GM06990 (cell line): ENCODE results near the gene CDK11B.

Source experiments
- DNase-seq: peaks from one replicate; pipeline ENCODE4 v3.0.0-alpha.2; 2011; ENCODE audit not compliant: insufficient read length; ENCODE audit errors: extremely low read depth
- H3K27me3 ChIP-seq: replicated peaks from 2 replicates; pipeline ENCODE4 v1.6.0; 2011; ENCODE audit warnings: low read length; ENCODE audit not compliant: control insufficient read depth, insufficient read depth
- H3K36me3 ChIP-seq: 2 replicates; pipeline ENCODE4 v1.5.1; 2011; ENCODE audit warnings: low read length; ENCODE audit not compliant: control insufficient read depth, insufficient read depth
- H3K4me3 ChIP-seq: replicated peaks from 2 replicates; pipeline ENCODE4 v1.5.1; 2011; ENCODE audit warnings: low read depth, mild to moderate bottlenecking, control low read depth, low read length
- TF ChIP-seq, protein P1 (sequence below): IDR thresholded peaks from 2 replicates; pipeline ENCODE4 v1.5.1; 2011; ENCODE audit warnings: low read length, control low read depth, mild to moderate bottlenecking, inconsistent platforms; ENCODE audit not compliant: insufficient read depth, poor library complexity, severe bottlenecking

Gene CDK11B

DNA sequence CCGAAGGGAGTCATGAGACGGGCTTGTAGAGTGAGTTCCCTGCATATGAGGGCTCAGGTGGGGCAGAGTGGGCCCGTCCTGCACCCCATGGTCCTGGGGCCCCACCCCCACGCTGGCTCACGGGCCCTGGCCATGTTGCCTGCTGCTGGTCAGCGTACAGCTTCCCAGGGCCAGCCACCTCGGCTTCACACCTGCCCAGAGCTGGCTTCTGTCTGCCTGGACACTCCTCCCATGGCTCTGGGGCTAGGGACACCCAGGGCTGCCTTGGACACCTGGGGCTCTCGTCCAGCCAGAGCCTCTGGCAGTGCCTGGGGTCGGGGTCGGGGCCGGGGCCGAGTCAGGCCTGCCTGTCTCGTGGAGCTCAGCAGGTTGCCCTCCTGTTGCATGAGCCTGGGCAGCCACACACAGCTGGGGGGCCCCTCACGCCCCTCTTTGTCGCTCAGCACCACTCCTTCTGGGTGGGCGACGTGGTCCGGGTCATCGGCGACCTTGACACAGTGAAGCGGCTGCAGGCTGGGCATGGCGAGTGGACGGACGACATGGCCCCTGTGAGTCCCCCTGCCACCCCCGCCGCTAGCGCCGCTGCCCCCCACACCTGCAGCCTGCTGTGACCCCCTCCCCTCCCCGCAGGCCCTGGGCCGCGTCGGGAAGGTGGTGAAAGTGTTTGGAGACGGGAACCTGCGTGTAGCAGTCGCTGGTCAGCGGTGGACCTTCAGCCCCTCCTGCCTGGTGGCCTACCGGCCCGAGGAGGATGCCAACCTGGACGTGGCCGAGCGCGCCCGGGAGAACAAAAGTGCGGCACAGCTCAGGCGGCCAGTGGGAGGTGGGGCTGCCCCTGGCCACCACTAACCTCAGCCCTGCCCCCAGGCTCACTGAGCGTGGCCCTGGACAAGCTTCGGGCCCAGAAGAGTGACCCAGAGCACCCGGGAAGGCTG lies 32.3 kb downstream of the CDK11B start:
- Histone ChIP-seq H3K4me3 (no peak overlapping the region), H3K36me3 (no peaks in the 10 kb centered on the region), H3K27me3 (no peaks in the 10 kb centered on the region)
- peak; percentile 11 for DNase-seq
- TF ChIP-seq, protein P1, sequence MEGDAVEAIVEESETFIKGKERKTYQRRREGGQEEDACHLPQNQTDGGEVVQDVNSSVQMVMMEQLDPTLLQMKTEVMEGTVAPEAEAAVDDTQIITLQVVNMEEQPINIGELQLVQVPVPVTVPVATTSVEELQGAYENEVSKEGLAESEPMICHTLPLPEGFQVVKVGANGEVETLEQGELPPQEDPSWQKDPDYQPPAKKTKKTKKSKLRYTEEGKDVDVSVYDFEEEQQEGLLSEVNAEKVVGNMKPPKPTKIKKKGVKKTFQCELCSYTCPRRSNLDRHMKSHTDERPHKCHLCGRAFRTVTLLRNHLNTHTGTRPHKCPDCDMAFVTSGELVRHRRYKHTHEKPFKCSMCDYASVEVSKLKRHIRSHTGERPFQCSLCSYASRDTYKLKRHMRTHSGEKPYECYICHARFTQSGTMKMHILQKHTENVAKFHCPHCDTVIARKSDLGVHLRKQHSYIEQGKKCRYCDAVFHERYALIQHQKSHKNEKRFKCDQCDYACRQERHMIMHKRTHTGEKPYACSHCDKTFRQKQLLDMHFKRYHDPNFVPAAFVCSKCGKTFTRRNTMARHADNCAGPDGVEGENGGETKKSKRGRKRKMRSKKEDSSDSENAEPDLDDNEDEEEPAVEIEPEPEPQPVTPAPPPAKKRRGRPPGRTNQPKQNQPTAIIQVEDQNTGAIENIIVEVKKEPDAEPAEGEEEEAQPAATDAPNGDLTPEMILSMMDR = no peak

DNA sequence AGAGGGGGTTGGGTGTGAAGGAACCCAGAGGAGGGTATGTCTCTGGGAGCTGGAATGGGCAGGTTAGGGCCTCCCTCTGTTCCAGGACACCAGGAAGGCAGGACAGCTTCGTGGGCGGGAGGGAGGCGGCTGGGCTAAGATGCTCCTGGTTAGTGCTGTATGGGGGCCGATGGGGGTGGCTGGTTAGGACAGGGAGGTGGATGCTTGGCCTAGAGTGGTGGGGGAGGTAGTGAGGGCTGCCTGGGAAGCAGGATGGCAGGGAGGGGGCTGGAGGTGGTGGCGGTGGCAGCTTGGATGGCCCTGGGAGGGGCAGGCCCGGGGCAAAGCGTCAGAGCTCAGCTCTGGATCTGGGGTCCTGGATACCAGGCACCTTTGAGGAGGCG lies 33.0 kb downstream of the CDK11B start:
- TF ChIP-seq, protein P1 = no peak
- no peak for DNase-seq
- no peaks in the 10 kb centered on the region for H3K27me3 ChIP-seq
- H3K4me3 ChIP-seq = no peak overlapping the region
- H3K36me3 ChIP-seq = no peaks in the 10 kb centered on the region; the same call in 1 of the 2 replicates

DNA sequence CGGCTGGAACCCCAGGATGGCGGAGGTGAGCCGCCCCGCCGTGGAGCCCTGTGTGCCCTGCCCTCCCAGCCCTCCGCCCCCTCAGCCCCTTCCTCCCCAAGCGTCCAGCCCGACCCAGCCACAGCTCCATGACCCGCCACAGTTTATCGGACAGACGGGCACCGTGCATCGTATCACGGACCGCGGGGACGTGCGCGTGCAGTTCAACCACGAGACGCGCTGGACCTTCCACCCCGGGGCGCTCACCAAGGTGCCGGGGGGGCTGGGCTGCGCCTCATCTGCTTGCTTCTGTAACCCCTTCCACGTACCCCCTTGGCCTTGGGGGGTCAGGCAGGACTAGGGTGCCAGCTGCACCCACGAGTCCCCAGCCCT lies 33.4 kb downstream of the CDK11B start:
- Histone ChIP-seq H3K36me3 (no peaks in the 10 kb centered on the region; the same call in 1 of the 2 replicates), H3K4me3 (no peak overlapping the region), H3K27me3 (no peaks in the 10 kb centered on the region)
- no peak for DNase-seq
- TF ChIP-seq, protein P1 = no peak

DNA sequence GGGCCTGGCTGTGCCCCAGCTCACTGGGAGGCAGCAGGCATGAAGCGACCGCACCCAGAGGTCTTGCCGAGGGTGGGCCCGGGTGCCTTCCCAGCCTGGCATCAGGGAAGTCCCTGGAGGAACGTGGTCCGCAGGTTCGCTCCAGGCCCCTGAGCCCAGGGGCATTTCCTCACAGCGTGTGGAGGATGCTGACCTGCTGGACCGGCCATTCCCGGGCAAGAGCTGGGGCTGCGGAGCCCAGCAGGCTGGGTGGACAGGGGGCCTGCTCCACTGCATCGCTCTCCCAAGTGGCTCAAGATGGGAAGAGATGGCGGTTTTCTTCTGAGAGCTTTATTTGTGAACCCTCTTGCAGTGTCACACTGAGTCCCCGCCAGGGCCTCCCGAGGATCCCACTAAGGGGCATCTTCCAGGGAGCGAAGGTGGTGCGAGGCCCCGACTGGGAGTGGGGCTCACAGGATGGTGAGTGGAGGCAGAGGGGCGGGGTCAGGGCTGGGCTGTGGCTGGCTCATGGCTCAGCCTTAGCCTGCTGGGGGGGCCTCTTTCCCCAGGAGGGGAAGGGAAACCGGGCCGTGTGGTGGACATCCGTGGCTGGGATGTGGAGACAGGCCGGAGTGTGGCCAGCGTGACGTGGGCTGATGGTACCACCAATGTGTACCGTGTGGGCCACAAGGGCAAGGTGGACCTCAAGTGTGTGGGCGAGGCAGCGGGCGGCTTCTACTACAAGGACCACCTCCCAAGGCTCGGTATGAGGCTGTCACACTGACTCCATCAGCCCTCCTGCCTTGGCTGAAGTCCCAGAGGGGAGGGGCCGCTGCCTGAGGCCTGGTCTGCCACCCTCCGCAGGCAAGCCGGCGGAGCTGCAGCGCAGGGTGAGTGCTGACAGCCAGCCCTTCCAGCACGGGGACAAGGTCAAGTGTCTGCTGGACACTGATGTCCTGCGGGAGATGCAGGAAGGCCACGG lies 34.1 kb downstream of the CDK11B start:
- TF ChIP-seq, protein P1 = no peak
- DNase-seq = peak; percentile 15
- H3K27me3 ChIP-seq = no peaks in the 10 kb centered on the region
- no peak overlapping the region for H3K4me3 ChIP-seq
- H3K36me3 ChIP-seq = no peaks in the 10 kb centered on the region; the same call in 1 of the 2 replicates

DNA sequence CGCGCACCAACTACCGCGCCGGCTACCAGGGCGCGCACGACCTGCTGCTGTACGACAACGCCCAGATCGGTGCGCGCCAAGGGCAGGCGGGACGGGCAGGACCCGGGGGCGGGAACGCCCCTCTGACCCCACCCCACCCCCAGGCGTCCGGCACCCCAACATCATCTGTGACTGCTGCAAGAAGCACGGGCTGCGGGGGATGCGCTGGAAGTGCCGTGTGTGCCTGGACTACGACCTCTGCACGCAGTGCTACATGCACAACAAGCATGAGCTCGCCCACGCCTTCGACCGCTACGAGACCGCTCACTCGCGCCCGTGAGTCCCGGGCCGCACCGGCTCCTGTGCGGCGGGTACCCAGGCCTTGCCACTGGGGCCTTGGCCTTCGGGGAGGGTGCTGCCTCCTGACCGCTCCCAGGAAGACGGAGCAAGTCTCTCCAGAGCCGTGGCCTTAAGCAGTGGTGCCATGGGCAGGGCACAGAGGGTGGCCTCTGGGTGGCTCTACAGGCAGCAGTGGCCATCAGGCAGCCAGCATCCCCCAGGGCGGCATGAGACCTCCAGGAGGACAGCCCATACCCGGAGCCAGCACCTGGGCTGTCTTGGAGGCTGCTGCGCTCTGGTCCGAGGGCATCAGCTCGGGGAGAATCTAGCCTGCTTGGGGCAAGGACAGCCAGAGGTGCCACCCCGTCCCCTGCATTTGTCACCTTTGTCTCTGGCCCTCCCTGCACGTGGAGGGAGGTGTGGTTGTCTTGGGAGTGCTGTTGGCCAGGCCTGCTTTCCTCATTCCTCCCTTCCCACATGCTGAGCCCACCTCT lies 35.0 kb downstream of the CDK11B start:
- TF ChIP-seq, protein P1 = no peak
- no peaks in the 10 kb centered on the region; the same call in 1 of the 2 replicates for H3K36me3 ChIP-seq
- H3K27me3 ChIP-seq = no peaks in the 10 kb centered on the region
- H3K4me3 ChIP-seq = no peak overlapping the region
- peak; percentile 24 for DNase-seq
